Measurements from ENCODE around the gene LEMD1. TPM values are rescaled to one million over a fixed set of nuclear protein-coding genes. Genes with fewer than 3 reads are reported as not detected.

Gene LEMD1
- total RNA-seq, 1 experiment from 2014 or later: 16.7 TPM

DNA sequence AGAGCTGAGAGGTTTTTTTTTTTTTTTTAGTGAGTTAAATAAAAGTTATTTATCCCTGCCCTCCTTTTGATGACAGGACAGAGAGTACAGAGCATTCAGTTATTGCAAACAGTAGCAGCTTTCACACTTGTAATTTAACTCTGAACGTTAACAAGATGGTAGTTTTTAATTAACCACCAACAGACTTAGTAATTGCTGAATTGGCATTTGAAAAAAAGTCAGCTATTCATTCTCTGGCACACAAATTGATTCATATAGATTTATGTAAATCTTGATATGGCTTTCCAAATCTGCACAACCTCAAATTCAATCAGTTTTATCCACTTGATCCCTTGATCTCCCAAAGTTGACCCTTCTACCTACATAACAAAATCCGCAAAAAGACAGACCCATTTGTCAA is 918 bp downstream of the LEMD1 start:
- H2AFZ ChIP-seq: no peak overlapping the region
- H3K79me2 ChIP-seq (ENCODE audit: low read depth): no peaks in the 10 kb centered on the region
- no peaks in the 10 kb centered on the region for H4K20me1 ChIP-seq (ENCODE audit: insufficient read depth)
- H3K27ac ChIP-seq: no peak overlapping the region
- no TSS peak for BruUV-seq (replicated peaks)
- H3K9me3 ChIP-seq (ENCODE audit: insufficient read depth, low read depth): no peaks in the 10 kb centered on the region
- no peaks in the 10 kb centered on the region for H3F3A ChIP-seq (ENCODE audit: insufficient read depth, low read depth)
- DNase-seq: no peak
- no peaks in the 10 kb centered on the region for H3K4me1 ChIP-seq (replicated peaks; ENCODE audit: insufficient read depth)
- ChIA-PET CTCF (no interaction called here), POLR2A (ENCODE audit: unreplicated experiment) (interaction anchor here (0.7 kb wide), 1 partner anchor 15 kb away, joined by 5 read pairs; no protein-coding TSS in a partner anchor)
- no peaks in the 10 kb centered on the region for H3K36me3 ChIP-seq (ENCODE audit: low read depth)
- H3K27me3 ChIP-seq (ENCODE audit: insufficient read depth, low read depth): peaks cover 47% of the 10 kb centered on the region; the same call in 1 of the 2 replicates
- no peak overlapping the region for H3K4me3 ChIP-seq
- intact Hi-C loops (cut with micrococcal nuclease; ENCODE audit: unreplicated experiment): no loop called here
- H3K4me2 ChIP-seq: no peak overlapping the region
- H3K9me2 ChIP-seq (ENCODE audit: insufficient read depth): no peaks in the 10 kb centered on the region
- TF ChIP-seq, protein P1, sequence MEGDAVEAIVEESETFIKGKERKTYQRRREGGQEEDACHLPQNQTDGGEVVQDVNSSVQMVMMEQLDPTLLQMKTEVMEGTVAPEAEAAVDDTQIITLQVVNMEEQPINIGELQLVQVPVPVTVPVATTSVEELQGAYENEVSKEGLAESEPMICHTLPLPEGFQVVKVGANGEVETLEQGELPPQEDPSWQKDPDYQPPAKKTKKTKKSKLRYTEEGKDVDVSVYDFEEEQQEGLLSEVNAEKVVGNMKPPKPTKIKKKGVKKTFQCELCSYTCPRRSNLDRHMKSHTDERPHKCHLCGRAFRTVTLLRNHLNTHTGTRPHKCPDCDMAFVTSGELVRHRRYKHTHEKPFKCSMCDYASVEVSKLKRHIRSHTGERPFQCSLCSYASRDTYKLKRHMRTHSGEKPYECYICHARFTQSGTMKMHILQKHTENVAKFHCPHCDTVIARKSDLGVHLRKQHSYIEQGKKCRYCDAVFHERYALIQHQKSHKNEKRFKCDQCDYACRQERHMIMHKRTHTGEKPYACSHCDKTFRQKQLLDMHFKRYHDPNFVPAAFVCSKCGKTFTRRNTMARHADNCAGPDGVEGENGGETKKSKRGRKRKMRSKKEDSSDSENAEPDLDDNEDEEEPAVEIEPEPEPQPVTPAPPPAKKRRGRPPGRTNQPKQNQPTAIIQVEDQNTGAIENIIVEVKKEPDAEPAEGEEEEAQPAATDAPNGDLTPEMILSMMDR (conservative IDR thresholded peaks at IDR 0.05): no peak
- TF ChIP-seq EZH2 (IDR thresholded peaks at IDR 0.05; ENCODE audit: low read depth): no peak

DNA sequence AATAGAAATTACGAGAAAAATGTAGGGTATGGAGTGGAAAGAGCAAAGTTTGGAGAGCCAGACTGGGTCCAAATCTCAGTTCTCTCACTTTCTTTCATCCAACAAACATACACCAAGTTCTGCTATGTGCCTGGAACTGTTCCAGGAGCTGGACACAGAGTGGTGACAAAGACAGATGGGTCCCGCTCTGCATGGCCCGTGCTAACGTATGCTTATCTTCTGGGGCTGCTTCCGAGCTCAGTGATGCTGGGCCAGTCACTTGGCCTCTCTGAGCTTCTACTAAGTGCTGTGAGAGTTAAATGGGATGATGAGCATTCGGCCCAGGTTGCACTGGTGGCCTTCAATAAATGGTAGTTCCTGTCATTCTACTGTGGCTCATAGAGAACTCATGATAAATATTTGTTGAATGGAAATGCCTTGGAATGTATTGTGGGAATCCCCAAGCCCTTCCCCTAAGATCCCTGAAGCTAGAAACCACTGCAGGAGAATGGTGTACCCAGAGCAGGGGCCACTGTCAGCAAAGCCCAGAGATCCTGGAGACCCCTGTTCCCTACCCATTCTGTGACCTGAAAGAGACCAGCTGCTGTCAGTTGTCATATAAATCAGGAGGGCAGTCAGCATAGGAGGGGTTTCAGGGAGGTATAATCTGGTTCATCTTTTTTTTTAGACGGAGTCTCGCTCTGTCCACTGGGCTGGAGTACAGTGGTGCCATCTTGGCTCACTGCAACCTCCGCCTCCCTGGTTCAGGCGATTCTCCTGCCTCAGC is 3.8 kb downstream of the LEMD1 start:
- no peak for TF ChIP-seq EZH2 (IDR thresholded peaks at IDR 0.05; ENCODE audit: low read depth)
- TF ChIP-seq, protein P1 (conservative IDR thresholded peaks at IDR 0.05): no peak
- H3K4me2 ChIP-seq: no peak overlapping the region
- no peak overlapping the region for H3K4me3 ChIP-seq
- H3K27me3 ChIP-seq (ENCODE audit: insufficient read depth, low read depth): peaks cover 27% of the 10 kb centered on the region; the same call in 1 of the 2 replicates
- H4K20me1 ChIP-seq (ENCODE audit: insufficient read depth): no peaks in the 10 kb centered on the region
- no peaks in the 10 kb centered on the region for H3K9me3 ChIP-seq (ENCODE audit: insufficient read depth, low read depth)
- no peaks in the 10 kb centered on the region for H3K36me3 ChIP-seq (ENCODE audit: low read depth)
- no peak overlapping the region for H3K27ac ChIP-seq
- intact Hi-C loops (cut with micrococcal nuclease; ENCODE audit: unreplicated experiment): no loop called here
- no peaks in the 10 kb centered on the region for H3F3A ChIP-seq (ENCODE audit: insufficient read depth, low read depth)
- no TSS peak for BruUV-seq (replicated peaks)
- no peak for DNase-seq
- POLR2A ChIA-PET (ENCODE audit: unreplicated experiment): no interaction called here
- H2AFZ ChIP-seq: no peak overlapping the region
- CTCF ChIA-PET: no interaction called here
- no peaks in the 10 kb centered on the region for H3K4me1 ChIP-seq (replicated peaks; ENCODE audit: insufficient read depth)
- H3K9me2 ChIP-seq (ENCODE audit: insufficient read depth): no peaks in the 10 kb centered on the region
- H3K79me2 ChIP-seq (ENCODE audit: low read depth): no peaks in the 10 kb centered on the region

DNA sequence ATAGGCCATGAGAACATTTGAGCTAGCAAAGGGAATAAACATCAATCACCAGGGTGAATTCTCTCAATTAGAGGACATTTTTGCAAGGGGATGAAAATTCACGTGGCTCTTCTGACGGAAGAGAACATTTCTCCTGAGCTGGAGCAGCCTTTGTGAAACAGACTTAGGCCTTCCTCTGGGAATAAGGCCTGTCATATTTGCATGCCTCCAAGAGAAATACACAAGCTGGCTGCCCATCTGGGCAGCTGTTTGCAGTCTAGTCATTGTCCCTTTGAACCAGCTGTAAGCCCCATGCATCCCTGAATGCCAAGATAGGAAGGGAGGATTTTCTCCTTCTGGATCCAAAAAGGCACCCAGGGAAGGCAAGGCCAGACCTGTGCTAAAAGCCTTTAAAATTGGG is 5.5 kb downstream of the LEMD1 start:
- H3K4me3 ChIP-seq: no peak overlapping the region
- ChIA-PET CTCF (interaction anchor here (1.5 kb wide), 1 partner anchor 69 kb away, joined by 5 read pairs; no protein-coding TSS in a partner anchor), POLR2A (ENCODE audit: unreplicated experiment) (interaction anchor here (0.6 kb wide), 1 partner anchor 385 kb away, joined by 5 read pairs; no protein-coding TSS in a partner anchor)
- intact Hi-C loops (cut with micrococcal nuclease; ENCODE audit: unreplicated experiment): no loop called here
- H3K4me2 ChIP-seq: no peak overlapping the region
- TF ChIP-seq, protein P1 (conservative IDR thresholded peaks at IDR 0.05): no peak
- TF ChIP-seq EZH2 (IDR thresholded peaks at IDR 0.05; ENCODE audit: low read depth): no peak
- H3K36me3 ChIP-seq (ENCODE audit: low read depth): no peaks in the 10 kb centered on the region
- H3K4me1 ChIP-seq (replicated peaks; ENCODE audit: insufficient read depth): no peaks in the 10 kb centered on the region
- no peaks in the 10 kb centered on the region for H4K20me1 ChIP-seq (ENCODE audit: insufficient read depth)
- H3K79me2 ChIP-seq (ENCODE audit: low read depth): no peaks in the 10 kb centered on the region
- no peaks in the 10 kb centered on the region; the same call in 1 of the 2 replicates for H3F3A ChIP-seq (ENCODE audit: insufficient read depth, low read depth)
- H2AFZ ChIP-seq: no peak overlapping the region
- H3K27me3 ChIP-seq (ENCODE audit: insufficient read depth, low read depth): peaks cover 28% of the 10 kb centered on the region; the same call in 1 of the 2 replicates
- DNase-seq: no peak
- H3K9me2 ChIP-seq (ENCODE audit: insufficient read depth): no peaks in the 10 kb centered on the region
- H3K27ac ChIP-seq: no peak overlapping the region
- BruUV-seq (replicated peaks): no TSS peak
- no peaks in the 10 kb centered on the region for H3K9me3 ChIP-seq (ENCODE audit: insufficient read depth, low read depth)

Data from PC-9 (cell line).